GM12875 (cell line): ENCODE data around the gene MPDU1.

Experiments
- H3K4me3 ChIP-seq: one replicate; pipeline ENCODE4 v1.5.1; 2011; ENCODE audit warnings: low read depth, low read length, control low read depth
- CTCF ChIP-seq: IDR thresholded peaks from 2 replicates; pipeline ENCODE4 v1.5.1; 2011; ENCODE audit warnings: low read depth, mild to moderate bottlenecking, control low read depth, inconsistent platforms, low read length, moderate library complexity, borderline replicate concordance; ENCODE audit not compliant: insufficient read depth

The MPDU1 gene

DNA sequence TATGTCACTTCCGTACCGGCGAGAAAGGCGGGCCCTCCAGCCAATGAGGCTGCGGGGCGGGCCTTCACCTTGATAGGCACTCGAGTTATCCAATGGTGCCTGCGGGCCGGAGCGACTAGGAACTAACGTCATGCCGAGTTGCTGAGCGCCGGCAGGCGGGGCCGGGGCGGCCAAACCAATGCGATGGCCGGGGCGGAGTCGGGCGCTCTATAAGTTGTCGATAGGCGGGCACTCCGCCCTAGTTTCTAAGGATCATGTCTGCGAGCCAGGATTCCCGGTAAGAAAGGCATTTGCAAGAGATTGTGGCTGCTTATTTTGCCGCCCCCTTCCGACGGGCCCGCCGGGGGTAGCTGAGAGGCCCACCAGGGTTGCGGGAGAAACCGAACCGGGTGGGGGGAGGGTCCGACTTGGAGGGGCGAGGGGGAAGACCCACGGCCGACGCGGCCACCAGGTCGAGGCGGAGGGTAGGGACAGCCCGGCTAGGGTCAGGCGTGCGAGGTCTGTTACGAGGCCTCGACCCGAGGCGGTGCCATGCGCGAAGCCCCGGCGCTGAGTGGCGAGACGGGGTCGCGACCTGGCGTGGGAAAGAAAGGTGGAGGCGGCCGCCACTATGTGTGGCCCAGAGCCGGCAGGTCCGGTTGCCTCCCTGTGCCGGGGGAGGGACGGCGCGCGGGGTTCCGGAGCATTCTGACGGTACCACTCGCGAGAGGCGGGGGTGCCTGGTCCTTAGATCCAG, 10.9 kb upstream of the MPDU1 start:
- H3K4me3 ChIP-seq, result peak overlapping the region; percentile 99

DNA sequence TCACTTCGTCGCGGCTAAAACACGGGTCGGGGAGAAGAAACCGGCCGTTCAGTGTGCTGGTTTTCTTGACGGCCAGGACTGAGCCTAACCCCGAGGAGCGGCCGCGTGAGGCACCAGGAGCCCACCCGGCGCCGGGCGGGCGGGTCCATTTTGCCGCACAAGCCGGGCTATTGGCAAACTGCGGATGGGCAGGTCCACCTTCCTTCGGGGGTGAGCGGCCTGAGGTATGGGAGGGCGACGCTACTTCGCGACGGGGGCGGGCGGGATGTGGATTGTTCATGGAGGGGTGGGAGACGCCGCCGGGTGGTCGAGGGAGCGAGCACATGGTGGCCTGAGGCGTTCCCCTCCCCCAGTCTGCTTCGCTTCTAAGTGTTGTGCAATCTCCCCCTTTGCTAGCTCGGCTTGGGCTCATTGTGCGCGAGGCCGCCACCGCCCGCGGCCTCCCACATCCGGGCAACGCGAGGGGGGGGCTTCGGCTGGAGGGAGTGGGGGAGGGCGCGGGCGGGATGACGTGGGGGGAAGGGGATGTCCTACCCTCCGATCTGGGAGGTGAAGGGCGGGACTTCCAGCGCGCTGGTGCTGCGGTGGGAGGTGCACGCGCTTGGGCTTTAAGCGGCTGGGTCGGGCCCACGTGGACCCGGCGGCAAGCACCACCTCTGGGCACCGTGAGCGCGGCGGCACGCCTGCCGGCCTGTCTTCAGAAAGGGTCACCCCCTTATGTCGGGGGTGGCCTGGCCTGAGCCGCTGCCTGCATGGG, 10.2 kb upstream of the MPDU1 start:
- peak overlapping the region; percentile 99 for H3K4me3 ChIP-seq
- no peak for TF ChIP-seq CTCF

More for the DNA sequence above, 10.9 kb upstream of the MPDU1 start:
- no peak for TF ChIP-seq CTCF

- TF ChIP-seq CTCF, result no peak
- peak overlapping the region; percentile 99 for H3K4me3 ChIP-seq
Observed at GRCh38 chr17:7574176-7574953, 9.3 kb upstream of the MPDU1 start.

- no peak for TF ChIP-seq CTCF
- no peak overlapping the region for H3K4me3 ChIP-seq
Observed at GRCh38 chr17:7575481-7575883, 8.2 kb upstream of the MPDU1 start.

DNA sequence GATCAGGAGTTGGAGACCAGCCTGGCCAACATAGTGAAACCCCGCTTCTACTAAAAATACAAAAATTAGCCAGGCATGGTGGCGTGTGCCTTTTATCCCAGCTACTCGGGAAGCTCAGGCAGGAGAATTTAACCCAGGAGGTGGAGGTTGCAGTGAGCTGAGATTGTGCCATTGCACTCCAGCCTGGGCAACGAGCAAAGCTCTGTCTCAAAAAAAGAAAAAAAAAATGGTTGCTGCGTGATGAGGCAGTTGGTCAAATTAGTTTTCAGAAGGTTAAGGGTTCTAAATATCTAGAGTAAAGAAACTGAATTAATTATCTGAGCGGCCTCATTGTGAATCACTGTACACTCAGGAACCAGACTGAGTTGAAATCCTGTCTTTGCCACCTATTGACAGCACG, 7.7 kb upstream of the MPDU1 start:
- no peak overlapping the region for H3K4me3 ChIP-seq
- no peak for TF ChIP-seq CTCF

DNA sequence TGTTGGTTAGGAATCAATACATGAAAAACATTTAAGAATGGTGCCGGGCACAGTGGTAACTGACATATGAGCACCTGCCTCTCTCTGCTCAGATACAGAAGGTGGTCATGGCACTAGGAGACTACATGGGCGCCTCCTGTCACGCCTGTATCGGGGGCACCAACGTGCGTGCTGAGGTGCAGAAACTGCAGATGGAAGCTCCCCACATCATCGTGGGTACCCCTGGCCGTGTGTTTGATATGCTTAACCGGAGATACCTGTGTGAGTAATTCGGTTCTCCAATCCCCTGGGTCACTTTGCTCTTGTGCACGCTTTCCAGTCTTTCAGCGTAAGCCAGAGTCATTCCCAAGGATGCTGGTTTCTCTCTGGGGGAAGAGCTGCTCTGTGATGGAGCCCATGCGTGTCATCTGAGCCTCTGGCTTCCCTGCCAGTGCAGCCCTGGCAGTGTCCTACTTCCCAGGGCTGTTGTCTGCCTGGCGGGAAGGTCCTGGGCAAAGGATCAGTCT, 7.2 kb upstream of the MPDU1 start:
- TF ChIP-seq CTCF, result no peak
- H3K4me3 ChIP-seq, result no peak overlapping the region
